ENCODE data around the gene SERPINA1.
"Not testable (repeated sequence)": the region's sequence is repeated elsewhere in the genome, so short reads cannot be mapped to it uniquely, and the experiment has no call there.

The SERPINA1 gene

GRCh38 chr14:94374749-94375260, 13.6 kb downstream of the SERPINA1 start:
- no peak for DNase-seq (ENCODE audit: insufficient read length)
- FAIRE-seq, result no peak
- TF ChIP-seq TAF1 (IDR thresholded peaks at IDR 0.05; ENCODE audit: borderline replicate concordance, low read depth, low read length) (no peak), POLR2AphosphoS5 (IDR thresholded peaks at IDR 0.05; ENCODE audit: low read depth, low read length) (no peak), POLR2A (IDR thresholded peaks at IDR 0.05; ENCODE audit: low read depth, low read length) (no peak)

DNA sequence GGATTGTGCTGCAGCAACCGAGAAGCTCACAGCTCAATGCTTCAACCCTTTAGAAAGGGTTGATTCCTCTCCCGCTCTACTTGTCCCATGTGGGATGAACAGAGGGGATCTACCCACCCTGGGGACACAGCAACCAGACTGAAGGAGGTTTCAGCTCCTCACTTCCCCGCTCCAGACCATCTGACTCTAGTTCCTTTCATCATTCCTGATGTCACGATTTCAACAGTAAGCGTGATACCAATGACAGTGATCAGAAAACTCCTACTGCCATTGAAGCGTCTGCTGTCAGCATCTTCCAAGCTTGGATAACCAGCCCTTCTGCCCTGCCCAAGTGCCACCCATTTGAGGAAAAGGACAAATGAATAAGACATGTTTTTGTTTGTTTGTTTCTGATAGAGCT, 14.3 kb downstream of the SERPINA1 start:
- DNase-seq (ENCODE audit: insufficient read length) (no peak), FAIRE-seq (no peak)
- TF ChIP-seq POLR2A (IDR thresholded peaks at IDR 0.05; ENCODE audit: low read depth, low read length) (no peak), POLR2AphosphoS5 (IDR thresholded peaks at IDR 0.05; ENCODE audit: low read depth, low read length) (no peak), TAF1 (IDR thresholded peaks at IDR 0.05; ENCODE audit: borderline replicate concordance, low read depth, low read length) (no peak)

- no peak for FAIRE-seq
- no peak for DNase-seq (ENCODE audit: insufficient read length)
- no peak for TF ChIP-seq POLR2A (IDR thresholded peaks at IDR 0.05; ENCODE audit: low read depth, low read length)
- TF ChIP-seq POLR2AphosphoS5 (IDR thresholded peaks at IDR 0.05; ENCODE audit: low read depth, low read length), result no peak
- no peak for TF ChIP-seq TAF1 (IDR thresholded peaks at IDR 0.05; ENCODE audit: borderline replicate concordance, low read depth, low read length)
These were observed 14.7 kb downstream of the SERPINA1 start for GRCh38 chr14:94373708-94374107.

DNA sequence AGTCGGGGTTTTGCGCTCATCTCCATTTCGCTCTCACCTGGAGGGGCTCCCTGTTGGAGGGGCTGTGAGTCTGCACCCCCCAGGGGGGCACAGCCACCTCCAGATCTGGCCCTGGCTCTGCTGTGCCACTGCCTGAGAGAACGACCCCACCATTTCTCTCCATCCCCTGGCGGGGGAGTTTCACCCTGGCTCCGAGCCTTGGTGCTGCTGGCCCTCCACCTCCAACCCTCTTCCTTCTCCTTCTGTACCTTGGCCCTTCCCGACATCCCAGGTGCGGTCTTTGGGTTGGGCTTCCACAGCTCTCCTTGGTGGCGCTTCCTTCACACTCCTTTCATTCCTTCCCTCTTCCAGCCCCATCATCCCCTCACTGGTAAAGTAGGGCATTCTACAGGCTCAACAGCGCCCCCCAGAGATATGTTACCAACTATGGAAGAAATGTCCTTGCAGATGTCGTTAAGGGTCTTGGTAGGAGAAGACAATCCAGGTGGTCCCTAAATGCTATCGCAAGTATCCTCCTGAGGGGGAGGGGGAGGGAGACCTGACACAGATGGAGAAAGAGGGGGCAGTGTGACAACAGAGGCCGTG, 16.3 kb downstream of the SERPINA1 start:
- TF ChIP-seq POLR2AphosphoS5 (IDR thresholded peaks at IDR 0.05; ENCODE audit: low read depth, low read length), result no peak
- TF ChIP-seq POLR2A (IDR thresholded peaks at IDR 0.05; ENCODE audit: low read depth, low read length), result no peak
- TF ChIP-seq TAF1 (IDR thresholded peaks at IDR 0.05; ENCODE audit: borderline replicate concordance, low read depth, low read length), result no peak
- DNase-seq (ENCODE audit: insufficient read length) (no peak), FAIRE-seq (no peak)

DNA sequence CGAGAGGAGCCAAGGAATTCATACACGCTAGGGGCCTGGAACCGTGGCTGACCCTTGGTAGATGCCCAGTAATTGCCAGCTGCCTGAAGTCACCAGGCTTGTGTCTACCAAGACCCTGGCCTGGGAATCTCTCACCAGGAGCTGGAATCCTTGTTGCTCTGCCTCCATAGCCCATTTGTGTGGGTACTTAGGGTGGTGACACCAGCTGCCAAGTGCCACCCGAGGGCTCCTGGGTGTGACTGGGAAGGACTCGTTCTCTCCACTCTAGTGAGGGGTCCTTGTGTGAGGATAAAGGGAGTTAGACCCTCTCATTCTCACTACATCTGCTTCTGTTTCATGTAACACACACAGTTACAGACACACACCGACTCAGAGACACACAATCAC, 17.9 kb downstream of the SERPINA1 start:
- TF ChIP-seq POLR2AphosphoS5 (IDR thresholded peaks at IDR 0.05; ENCODE audit: low read depth, low read length) (no peak), POLR2A (IDR thresholded peaks at IDR 0.05; ENCODE audit: low read depth, low read length) (no peak), TAF1 (IDR thresholded peaks at IDR 0.05; ENCODE audit: borderline replicate concordance, low read depth, low read length) (no peak)
- no peak for DNase-seq (ENCODE audit: insufficient read length)
- FAIRE-seq, result no peak

DNA sequence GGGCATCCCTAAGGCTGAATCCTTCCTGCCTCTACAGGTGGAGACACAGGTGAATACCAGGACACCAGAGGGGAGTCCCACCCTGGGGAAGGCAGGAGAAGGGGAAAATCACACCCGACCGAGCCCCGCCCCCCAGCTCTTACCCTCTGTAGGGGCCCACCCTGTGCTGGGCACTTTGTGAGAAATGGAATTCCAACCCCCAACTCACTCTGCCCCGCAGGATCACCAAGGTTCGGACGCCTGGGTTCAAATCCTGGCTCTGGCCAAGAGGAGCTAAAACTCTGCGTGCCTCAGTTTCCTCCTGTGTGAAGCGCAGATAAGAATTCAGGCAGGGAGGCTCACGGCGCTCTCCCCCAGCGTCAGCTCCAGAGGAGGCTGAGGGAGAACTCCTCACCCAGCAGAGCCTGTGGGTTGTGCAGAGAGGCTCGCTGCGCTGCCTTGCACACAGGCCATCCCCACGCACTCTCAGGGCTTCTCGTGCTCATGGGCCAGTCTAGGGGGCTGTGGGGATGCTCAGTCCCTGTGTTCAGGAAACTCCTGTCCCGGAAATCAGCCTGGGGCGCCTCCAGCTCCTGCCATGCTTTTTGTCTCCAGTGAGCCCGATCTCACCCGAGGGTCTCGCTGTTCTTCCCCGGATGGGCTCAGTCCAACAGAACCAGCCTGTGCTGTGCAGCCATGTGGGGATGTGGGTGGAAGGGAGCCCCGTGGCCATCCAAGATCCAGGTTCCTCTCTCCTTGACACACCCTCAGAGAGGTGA, 18.5 kb downstream of the SERPINA1 start:
- not testable (repeated sequence) for FAIRE-seq

DNA sequence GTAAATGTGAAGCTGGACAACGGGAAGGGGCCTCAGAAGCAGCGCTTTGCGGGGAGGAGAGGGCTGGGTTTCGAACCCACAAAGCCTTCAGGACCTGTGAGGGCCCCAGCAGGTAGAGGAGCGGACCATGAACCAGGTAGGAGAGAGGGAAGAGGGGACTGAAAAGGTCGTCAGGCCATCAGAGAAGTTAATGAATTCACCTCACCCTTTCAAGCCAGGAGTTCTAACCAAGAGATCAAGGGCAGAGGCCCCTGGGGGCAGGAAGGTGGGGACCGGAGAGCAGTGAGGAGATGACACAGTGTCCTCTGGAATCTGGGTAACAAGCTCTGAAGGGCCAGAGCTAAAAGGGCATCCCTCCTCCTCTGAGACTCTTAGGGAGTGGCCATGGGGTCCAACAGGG, 19.4 kb downstream of the SERPINA1 start:
- DNase-seq (ENCODE audit: insufficient read length), result no peak
- no peak for FAIRE-seq
- TF ChIP-seq TAF1 (IDR thresholded peaks at IDR 0.05; ENCODE audit: borderline replicate concordance, low read depth, low read length), result no peak
- TF ChIP-seq POLR2A (IDR thresholded peaks at IDR 0.05; ENCODE audit: low read depth, low read length), result no peak
- TF ChIP-seq POLR2AphosphoS5 (IDR thresholded peaks at IDR 0.05; ENCODE audit: low read depth, low read length), result no peak

More for the DNA sequence above, 18.5 kb downstream of the SERPINA1 start:
- not testable (repeated sequence) for DNase-seq (ENCODE audit: insufficient read length)

DNA sequence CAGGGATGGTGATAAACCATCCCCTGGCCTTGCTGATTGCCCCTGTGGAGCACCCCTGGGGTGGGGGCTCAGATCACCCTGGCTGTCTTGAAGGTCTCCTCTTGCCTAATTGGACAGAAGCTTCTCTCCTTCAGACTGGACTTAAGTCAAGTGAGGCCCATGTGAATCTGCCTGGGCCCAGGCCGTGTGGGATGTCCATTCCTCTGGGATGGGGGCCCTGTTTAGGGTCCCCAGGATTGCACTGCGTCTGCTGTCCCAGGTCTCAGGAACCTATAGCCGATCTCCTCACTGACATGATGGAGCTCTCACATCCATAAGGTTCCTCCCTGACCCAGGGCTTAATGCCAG, 20.2 kb downstream of the SERPINA1 start:
- FAIRE-seq (no peak), DNase-seq (ENCODE audit: insufficient read length) (no peak)
- TF ChIP-seq TAF1 (IDR thresholded peaks at IDR 0.05; ENCODE audit: borderline replicate concordance, low read depth, low read length) (no peak), POLR2A (IDR thresholded peaks at IDR 0.05; ENCODE audit: low read depth, low read length) (no peak), POLR2AphosphoS5 (IDR thresholded peaks at IDR 0.05; ENCODE audit: low read depth, low read length) (no peak)

DNA sequence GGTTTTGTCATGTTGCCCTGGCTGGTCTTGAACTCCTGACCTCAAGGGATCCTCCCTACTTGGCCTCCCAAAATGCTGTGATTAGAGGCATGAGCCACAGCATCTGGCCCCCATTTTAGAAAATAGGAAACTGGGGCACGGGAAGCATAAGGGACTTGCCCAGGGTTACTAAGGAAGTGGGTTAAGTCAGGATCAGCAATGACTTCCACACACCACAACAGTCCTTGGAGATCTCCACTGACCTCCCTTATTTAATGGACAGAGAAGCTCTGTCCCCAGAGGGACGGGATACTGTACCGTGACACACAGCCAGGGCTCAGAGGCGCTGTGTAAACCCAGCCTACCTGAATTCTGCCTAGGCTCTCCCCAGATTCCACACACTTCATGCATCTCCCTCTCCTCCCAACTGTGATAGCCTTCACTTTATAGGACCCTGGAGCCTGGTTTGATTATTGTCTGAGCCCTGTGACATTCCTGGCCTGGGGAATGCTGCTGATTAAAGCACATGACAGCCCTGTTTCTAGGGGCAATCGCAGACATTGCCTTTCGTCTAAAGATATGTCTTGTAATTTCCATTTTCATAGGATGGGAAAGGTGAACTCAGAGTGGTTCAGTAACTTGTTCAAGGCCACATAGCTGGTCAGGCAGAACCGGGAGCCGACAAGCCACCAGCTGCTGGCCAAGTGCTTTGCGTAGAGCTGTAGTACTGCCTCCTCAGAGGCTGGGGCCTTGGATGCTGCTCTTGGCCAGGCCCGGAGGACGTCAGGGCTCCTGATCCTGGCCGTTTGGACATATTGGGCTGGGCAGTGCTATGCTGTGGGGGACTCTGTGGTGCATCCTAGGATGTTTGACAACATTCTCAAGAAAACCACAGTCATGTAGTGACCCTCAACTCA, 20.8 kb downstream of the SERPINA1 start:
- FAIRE-seq, result no peak
- TF ChIP-seq POLR2AphosphoS5 (IDR thresholded peaks at IDR 0.05; ENCODE audit: low read depth, low read length) (no peak), TAF1 (IDR thresholded peaks at IDR 0.05; ENCODE audit: borderline replicate concordance, low read depth, low read length) (no peak), POLR2A (IDR thresholded peaks at IDR 0.05; ENCODE audit: low read depth, low read length) (no peak)

DNA sequence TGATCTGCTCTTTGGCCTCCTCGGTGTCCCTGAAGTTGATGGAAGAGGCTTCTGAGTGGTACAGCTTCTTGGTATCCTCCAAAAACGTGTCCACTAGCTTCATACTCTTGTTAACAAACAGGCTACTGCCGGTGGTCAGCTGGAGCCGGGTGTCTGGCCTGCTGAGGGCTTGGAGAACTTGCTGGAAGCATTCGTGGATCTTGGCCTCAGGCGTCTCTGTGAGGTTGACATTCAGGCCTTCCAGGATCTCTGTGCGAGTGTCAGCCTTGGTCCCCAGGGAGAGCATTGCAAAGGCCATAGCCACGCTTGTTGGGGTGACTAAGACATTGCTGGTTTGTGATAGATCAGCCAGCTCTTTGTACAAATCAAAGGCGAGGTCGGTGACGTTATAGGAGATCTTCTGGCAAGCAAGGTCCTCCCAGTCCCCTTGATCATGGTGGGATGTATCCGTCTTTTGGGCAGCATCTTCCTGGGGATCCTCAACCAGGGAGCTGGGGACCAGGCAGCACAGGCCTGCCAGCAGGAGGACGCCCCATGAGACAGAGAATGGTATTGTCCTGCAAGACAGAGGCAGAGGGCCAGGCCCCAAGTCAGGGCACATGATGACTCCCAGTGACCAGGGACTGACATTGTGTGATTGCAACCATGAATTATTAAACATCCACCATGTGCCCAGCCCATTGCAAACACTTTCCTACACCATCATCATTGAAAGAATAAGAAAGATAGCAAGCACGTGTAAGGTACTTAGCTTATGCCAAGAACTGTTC, 22.1 kb downstream of the SERPINA1 start, which contains the start of gene SERPINA2:
TSS of gene SERPINA2 (minus strand) at position 553 of the 770 bp plus-strand sequence.
- TF ChIP-seq POLR2A (IDR thresholded peaks at IDR 0.05; ENCODE audit: low read depth, low read length) (no peak), POLR2AphosphoS5 (IDR thresholded peaks at IDR 0.05; ENCODE audit: low read depth, low read length) (no peak), TAF1 (IDR thresholded peaks at IDR 0.05; ENCODE audit: borderline replicate concordance, low read depth, low read length) (no peak)
- FAIRE-seq (no peak), DNase-seq (ENCODE audit: insufficient read length) (no peak)

More for the DNA sequence above, 20.8 kb downstream of the SERPINA1 start:
- no peak for DNase-seq (ENCODE audit: insufficient read length)

DNA sequence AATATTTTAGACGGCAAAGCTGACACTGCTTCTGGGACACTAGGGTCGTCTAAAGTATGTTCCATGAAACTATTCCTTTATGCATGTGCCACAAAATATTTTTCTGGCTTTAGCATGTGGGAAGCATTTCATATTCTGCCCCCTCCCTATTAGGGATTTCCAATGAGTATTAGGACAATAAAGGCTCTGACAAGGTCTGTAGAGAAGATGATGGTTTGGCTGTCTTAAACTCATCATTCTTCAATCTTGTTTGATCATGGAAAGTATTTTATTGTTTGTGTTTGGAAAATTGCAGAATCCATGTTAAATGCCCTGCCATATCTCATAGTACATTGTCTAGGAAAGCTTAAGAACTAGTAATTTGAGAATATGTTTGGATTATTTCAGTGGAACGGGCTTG, 22.8 kb downstream of the SERPINA1 start:
- FAIRE-seq (no peak), DNase-seq (ENCODE audit: insufficient read length) (no peak)
- TF ChIP-seq TAF1 (IDR thresholded peaks at IDR 0.05; ENCODE audit: borderline replicate concordance, low read depth, low read length), result no peak
- TF ChIP-seq POLR2A (IDR thresholded peaks at IDR 0.05; ENCODE audit: low read depth, low read length), result no peak
- no peak for TF ChIP-seq POLR2AphosphoS5 (IDR thresholded peaks at IDR 0.05; ENCODE audit: low read depth, low read length)
